ENCODE data around the gene GZF1. TPM values are rescaled to one million over a fixed set of nuclear protein-coding genes. Genes with fewer than 3 reads are reported as not detected.
A peak's percentile ranks its signal among the peaks of the same experiment; 100 is the strongest.

The GZF1 gene
- polyA plus RNA-seq, 6 donors from 2014 or later = 2.3 to 3.5 (median 3.1) TPM; not detected in 1

DNA sequence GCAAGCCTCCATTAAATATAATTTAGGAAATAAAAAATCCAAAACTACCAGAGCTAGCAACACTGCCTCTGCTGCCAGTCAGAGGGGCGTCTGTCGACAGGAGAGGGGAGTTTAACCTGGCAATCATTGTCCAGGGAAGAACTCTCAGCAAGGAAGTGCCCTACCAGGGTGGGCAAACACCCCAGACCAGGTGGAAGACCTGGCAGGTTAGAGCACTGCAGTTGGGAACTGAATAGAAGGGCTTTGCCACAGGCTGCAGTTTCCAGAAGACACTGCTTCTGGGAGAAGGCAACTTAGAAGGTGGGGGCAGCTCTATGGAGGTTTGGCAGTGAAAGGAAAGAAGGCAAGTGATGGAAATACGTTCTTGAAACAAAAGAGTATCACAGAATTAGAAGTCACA lies 47.8 kb downstream of the GZF1 start:
- no peaks in the 10 kb centered on the region for H3K27me3 Mint-ChIP-seq
- peak overlapping the region in 1 of 6 donors; percentile 95 for H3K27ac Mint-ChIP-seq
- no peaks in the 10 kb centered on the region for H3K36me3 Mint-ChIP-seq
- no peak overlapping the region for H3K4me3 Mint-ChIP-seq
- H3K4me1 Mint-ChIP-seq = peaks cover 17 to 24% (median 20%) of the 10 kb centered on the region in 3 donors
- ATAC-seq (ENCODE audit: low read depth in 2 of 2) (no peak), DNase-seq (no peak)
- H3K9me3 Mint-ChIP-seq = no peaks in the 10 kb centered on the region

DNA sequence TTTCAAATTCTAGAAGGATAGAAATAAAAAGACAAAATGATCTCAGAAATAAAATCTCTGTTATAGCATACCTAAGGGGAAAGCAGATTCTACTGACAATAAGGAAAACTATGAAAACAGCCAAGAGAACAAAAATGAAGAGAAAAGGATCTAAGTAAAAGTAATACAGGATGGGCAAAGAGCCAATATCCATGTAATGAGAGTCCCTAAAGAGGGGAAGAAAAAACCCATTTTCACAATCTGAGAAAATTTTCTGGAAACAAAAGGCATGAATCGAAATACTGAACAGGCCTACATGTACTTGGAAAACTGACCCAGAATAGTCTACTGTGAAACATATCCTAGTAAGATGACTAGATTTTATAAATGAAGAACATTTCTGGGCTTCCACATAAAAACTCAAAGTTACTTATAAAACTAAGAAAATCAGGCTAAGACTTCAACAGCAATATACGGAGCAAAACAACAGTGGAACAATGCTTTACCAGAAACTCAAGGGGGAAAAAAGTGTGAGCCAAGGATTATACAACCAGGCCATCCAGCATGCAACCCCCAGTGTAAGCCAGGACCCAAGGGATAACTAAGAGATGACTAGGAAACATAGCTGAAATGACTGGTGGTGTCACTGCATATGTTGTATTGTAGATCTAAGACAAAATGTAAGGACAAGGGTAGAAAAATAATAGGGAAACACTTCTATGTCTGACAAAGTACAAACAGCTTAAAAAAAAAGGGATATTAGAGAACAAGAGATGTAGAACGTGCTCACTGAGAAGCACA lies 49.1 kb downstream of the GZF1 start:
- Mint-ChIP-seq H3K4me1 (peaks cover 13 to 23% (median 20%) of the 10 kb centered on the region in 3 donors), H3K36me3 (no peaks in the 10 kb centered on the region), H3K27me3 (no peaks in the 10 kb centered on the region), H3K4me3 (no peak overlapping the region), H3K9me3 (no peaks in the 10 kb centered on the region), H3K27ac (peak overlapping the region in 2 of 6 donors; percentile 58 to 95)
- DNase-seq (no peak), ATAC-seq (ENCODE audit: low read depth in 2 of 2) (no peak)

DNA sequence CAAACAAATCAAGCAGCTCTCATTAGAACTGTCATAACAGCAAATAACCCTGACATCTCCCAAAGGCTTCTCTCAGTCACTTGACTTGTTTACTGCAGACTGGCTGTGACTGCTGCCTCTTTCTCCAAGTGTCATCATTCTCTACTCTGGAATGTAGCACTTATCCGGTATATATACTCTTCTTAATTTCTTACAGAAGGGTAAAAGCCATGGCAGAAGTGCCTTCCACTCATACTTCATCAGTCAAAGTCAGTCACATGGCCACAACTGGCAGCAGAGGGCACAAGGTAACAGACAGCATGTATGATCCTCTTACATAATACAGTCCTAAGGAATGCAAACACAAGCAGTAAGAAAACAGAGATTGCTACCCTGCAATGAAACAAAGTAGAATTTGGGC lies 50.0 kb downstream of the GZF1 start:
- H3K27me3 Mint-ChIP-seq = no peaks in the 10 kb centered on the region
- no peak for ATAC-seq (ENCODE audit: low read depth in 2 of 2)
- DNase-seq = no peak
- H3K4me1 Mint-ChIP-seq = peaks cover 13 to 23% (median 16%) of the 10 kb centered on the region in 3 donors
- H3K4me3 Mint-ChIP-seq = no peak overlapping the region
- H3K9me3 Mint-ChIP-seq = no peaks in the 10 kb centered on the region
- H3K36me3 Mint-ChIP-seq = no peaks in the 10 kb centered on the region
- H3K27ac Mint-ChIP-seq = no peak overlapping the region

DNA sequence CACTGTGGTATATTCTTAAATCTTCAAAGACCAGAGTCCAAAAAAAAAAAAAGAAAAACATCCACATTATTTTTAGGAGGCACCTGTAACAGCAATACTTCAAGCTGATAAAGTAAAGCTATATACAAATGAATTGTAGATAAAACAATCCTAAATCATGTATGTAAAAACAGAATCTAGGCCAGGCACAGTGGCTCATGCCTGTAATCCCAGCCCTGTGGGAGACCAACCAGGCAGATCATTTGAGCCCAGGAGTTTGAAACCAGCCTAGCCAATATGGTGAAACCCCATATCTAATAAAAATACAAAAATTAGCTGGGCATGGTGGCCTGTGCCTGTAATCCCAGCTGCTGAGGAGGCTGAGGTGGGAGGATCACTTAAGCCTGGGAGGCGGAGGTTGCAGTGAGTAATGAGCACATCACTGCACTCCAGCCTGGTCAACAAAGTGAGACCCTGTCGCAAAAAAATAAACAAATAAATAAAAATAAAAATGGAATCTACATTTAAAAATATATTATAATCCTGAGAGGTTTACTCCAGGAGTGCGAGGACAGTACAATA lies 52.0 kb downstream of the GZF1 start:
- ATAC-seq (ENCODE audit: low read depth in 2 of 2) = no peak
- H3K27ac Mint-ChIP-seq = no peak overlapping the region
- H3K27me3 Mint-ChIP-seq = no peaks in the 10 kb centered on the region
- H3K4me3 Mint-ChIP-seq = no peak overlapping the region
- H3K36me3 Mint-ChIP-seq = no peaks in the 10 kb centered on the region
- DNase-seq = no peak
- H3K4me1 Mint-ChIP-seq = peaks cover 0 to 5% (median 0%) of the 10 kb centered on the region in 3 donors
- no peaks in the 10 kb centered on the region for H3K9me3 Mint-ChIP-seq

DNA sequence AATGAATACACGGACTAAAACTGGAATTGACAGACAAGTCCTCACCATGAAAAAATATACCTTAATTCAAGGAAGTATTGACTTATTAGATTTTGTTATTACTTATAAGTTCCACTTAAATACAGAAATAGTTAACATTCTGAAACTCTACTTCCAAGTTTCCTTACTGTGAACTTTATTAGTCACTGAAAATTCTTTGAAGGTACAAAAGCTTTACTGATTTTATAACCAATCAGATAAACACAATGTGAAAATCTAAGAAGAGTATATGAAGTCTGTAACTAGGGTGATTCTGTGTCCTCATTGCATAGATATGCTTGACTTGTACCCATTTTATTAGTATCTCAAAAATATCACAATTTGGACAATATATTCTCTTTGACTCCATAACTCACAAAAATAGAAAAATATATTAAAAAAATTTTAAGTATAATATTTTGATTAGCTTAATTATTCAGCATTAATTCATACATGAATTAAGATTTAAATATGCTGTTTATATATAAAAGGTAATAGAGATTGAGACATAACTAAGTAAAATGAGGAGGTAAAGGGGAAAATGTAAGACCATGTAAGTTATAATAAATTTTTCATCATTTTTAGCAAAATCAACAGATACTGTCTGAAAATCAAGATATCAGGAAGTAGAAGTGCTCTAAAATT lies 52.7 kb downstream of the GZF1 start:
- Mint-ChIP-seq H3K36me3 (no peaks in the 10 kb centered on the region), H3K4me1 (peaks cover 1 to 9% (median 2%) of the 10 kb centered on the region in 3 donors), H3K27ac (no peak overlapping the region), H3K27me3 (no peaks in the 10 kb centered on the region), H3K9me3 (no peaks in the 10 kb centered on the region), H3K4me3 (no peak overlapping the region)
- ATAC-seq (ENCODE audit: low read depth in 2 of 2) (no peak), DNase-seq (no peak)

DNA sequence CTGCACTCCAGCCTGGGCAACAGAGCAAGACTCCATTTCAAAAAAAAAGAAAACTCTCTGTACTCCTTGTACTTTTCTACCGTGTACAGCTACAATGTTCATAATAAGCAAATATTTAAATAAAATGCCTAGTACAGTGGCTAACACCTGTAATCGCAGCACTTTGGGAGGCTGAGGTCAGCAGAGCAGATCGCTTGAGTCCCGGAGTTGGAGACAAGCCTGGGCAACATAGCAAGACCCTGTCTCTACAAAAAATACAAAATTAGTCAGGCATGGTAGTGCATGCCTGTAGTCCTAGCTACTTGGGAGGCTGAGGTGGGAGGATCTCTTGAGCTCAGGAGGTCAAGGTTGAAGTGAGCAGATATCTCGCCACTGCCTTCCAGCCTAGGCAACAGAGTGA lies 53.6 kb downstream of the GZF1 start:
- Mint-ChIP-seq H3K27me3 (no peaks in the 10 kb centered on the region), H3K4me1 (peaks cover 6 to 14% (median 7%) of the 10 kb centered on the region in 3 donors), H3K36me3 (no peaks in the 10 kb centered on the region), H3K4me3 (no peak overlapping the region), H3K9me3 (no peaks in the 10 kb centered on the region), H3K27ac (peak overlapping the region in 2 of 6 donors; percentile 16 to 26)
- DNase-seq (no peak), ATAC-seq (ENCODE audit: low read depth in 2 of 2) (no peak)

DNA sequence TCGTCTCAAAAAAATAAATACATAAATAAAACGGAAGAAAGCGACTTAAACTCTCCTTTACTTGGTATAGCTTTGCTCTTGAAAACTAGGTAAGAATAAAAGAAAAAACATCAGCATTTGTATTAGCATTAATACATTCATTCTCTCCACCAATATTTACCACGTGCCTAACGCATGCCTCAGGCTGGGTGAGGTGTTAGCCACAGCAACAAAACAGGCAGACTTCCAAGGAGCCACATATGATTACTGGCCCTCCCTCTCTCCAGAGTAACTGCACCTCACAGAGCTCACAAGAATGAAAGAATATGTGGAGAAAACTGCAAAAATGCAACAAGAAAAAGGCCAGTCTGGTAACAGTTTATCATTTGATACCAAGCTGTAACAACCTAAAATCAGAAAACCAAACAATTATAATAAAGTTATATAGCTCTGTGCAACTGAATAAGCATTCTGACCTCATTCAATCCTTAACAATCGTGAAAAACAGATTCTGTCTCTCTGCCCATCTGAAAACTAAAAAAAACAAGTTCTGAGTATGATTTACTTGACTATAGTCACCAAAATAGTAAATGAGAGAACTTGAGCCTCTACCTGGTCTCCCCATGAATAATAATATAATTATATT lies 54.1 kb downstream of the GZF1 start:
- DNase-seq (no peak), ATAC-seq (ENCODE audit: low read depth in 2 of 2) (no peak)
- no peaks in the 10 kb centered on the region for H3K9me3 Mint-ChIP-seq
- H3K27ac Mint-ChIP-seq = no peak overlapping the region
- H3K36me3 Mint-ChIP-seq = no peaks in the 10 kb centered on the region
- no peak overlapping the region for H3K4me3 Mint-ChIP-seq
- H3K27me3 Mint-ChIP-seq = no peaks in the 10 kb centered on the region
- H3K4me1 Mint-ChIP-seq = peaks cover 6 to 14% (median 7%) of the 10 kb centered on the region in 3 donors

DNA sequence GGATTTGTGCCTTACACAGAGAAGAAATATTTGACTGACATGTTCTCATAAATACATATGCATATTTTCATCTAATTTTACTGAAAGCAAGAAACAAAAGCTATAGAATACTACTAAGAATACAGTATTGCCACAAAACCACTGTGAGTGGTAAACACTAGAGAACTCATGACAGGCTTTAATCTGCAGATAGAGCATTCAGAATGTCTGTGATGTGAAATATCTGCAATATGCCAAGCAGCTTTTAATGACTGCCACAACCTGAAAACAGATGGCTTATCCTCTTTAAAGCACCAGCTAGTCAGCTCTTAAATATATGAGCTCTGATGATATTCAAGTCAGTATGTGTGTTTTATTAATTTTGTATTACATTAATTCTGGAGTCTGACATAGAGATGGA lies 55.9 kb downstream of the GZF1 start:
- no peaks in the 10 kb centered on the region for H3K9me3 Mint-ChIP-seq
- H3K4me1 Mint-ChIP-seq = peaks cover 12 to 21% (median 16%) of the 10 kb centered on the region in 3 donors
- no peak for DNase-seq
- no peak for ATAC-seq (ENCODE audit: low read depth in 2 of 2)
- no peak overlapping the region for H3K27ac Mint-ChIP-seq
- H3K36me3 Mint-ChIP-seq = no peaks in the 10 kb centered on the region
- no peak overlapping the region for H3K4me3 Mint-ChIP-seq
- no peaks in the 10 kb centered on the region for H3K27me3 Mint-ChIP-seq

DNA sequence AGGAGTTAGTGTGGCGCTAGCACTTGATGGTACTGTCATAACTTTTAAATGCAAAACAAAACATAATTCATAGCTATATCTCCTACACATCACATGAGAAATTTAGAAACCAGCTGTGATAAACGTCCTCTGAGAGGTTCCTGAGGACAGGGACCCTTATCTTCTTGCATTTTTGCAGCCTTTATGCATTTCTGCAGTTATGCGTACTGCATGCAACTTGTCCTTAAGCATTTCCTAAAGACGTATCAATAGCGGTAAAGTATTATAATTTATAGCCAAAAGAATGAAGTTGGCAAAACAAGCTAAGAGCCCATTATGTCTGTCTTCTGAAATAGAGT lies 57.6 kb downstream of the GZF1 start:
- DNase-seq (no peak), ATAC-seq (ENCODE audit: low read depth in 2 of 2) (no peak)
- Mint-ChIP-seq H3K27me3 (peaks cover 4 to 7% (median 7%) of the 10 kb centered on the region in 3 donors), H3K36me3 (no peaks in the 10 kb centered on the region), H3K9me3 (no peaks in the 10 kb centered on the region), H3K27ac (peak overlapping the region; percentile 20 to 87 (median 46)), H3K4me3 (peak overlapping the region; percentile 86 to 93 (median 90)), H3K4me1 (peaks cover 12 to 18% (median 16%) of the 10 kb centered on the region in 3 donors)

DNA sequence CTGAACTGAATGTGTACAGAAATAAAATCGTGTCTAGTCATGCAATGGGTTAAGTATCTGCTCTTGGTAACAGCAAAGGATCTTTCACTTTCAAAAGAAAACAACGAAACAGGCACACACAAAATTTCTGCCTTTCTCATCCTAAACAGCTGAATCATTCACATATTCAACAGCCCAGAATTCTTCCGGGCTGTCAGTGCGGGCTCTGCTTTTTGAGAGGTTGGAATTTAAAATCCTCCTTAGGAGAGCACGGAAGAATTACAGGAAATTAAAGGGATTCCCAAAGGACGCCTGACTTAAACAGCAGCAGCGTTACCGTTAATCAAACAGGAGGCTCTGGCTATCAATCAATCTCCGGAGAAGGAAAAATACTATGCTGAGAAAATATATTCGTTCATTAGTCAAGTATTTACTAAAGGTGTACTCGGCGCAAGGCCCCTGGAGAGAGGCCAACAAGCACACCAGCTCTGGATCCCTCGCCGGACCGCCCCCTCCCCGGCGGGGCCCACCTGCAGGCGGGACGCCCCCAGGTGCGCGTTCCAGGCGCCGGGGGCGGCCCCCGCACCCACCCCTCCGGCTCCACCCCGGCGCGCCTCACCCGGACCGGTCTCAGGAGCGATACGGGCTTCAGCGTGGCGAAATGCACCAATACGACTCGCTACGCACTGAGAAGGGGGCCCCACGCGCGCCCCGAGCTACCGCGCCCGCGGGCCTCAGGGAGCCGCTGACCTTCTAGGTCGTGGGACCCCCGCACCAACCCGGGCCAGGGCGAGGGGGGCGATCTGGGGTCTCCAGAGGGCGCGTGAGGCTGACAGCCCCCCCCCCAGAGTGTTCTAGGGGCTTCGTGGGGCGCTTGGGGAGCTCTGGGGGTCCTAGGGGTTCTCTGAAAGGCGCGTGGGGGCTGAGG lies 58.3 kb downstream of the GZF1 start:
- H3K27me3 Mint-ChIP-seq = peaks cover 6 to 13% (median 12%) of the 10 kb centered on the region in 3 donors
- peak; percentile 51 for DNase-seq
- H3K9me3 Mint-ChIP-seq = no peaks in the 10 kb centered on the region
- ATAC-seq (ENCODE audit: low read depth in 2 of 2) = peak; percentile 22
- H3K27ac Mint-ChIP-seq = peak overlapping the region; percentile 47 to 87 (median 75)
- peaks cover 12 to 18% (median 16%) of the 10 kb centered on the region in 3 donors for H3K4me1 Mint-ChIP-seq
- no peaks in the 10 kb centered on the region for H3K36me3 Mint-ChIP-seq
- H3K4me3 Mint-ChIP-seq = peak overlapping the region; percentile 86 to 93 (median 92)

DNA sequence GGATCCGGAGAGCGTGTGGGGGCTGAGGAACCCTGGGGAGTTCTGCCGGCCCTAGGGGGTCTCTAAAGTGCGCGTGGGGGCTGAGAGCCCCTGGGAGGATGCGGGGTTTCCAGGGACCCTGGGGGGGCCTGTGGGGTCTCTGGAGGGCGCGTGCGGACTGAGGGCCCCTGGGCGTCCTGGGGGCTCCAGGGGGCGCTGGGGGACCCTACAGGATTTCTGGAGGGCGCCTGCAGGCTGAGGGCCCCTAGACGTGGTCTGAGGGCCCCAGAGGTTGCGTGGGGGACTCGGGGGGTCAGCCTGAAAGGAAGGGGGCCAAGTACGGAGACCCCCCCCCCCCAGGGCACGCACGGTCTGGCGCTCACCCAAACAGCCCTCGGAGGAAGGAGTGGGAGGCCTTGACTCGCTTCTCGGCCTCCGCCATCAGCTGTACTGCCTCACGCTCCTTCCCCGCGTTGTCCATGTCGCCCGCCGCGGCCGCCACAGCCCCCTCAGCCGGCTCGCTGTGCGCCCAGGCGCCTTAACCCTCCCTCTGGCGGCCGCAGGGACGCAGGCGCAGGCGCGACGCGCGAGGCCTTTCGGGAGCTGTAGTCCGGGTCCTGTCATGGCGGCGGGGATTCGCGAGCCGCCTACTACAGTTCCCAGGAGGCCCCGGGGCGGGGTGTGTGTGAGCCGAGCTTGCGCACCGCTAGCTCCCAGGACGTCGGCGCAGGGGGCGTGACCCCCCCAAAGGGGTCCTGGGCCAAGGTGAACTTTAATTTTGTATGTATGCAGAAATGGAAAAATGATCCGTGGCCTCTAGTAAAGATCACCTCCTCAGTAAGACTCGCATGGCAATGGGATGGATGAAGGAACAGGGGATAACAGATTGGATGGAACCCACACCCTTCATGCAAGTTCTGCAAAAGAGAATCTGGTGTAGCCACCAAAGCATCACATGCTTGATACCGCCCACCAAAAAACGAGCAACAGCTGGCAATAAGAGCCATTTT lies 59.3 kb downstream of the GZF1 start, which contains the start of gene NAPB:
Gene NAPB, minus strand, starts transcription at position 546 of the 989 bp plus-strand sequence. Its CDS starts 86 bp downstream, at position 460.
- Mint-ChIP-seq H3K9me3 (no peaks in the 10 kb centered on the region), H3K4me1 (peaks cover 12 to 16% (median 15%) of the 10 kb centered on the region in 3 donors), H3K27me3 (peaks cover 6 to 14% (median 12%) of the 10 kb centered on the region in 3 donors), H3K27ac (peak within 1 kb of the TSS; percentile 71 to 96 (median 81)), H3K36me3 (no peaks in the 10 kb centered on the region), H3K4me3 (peak within 1 kb of the TSS; percentile 86 to 93 (median 92))
- ATAC-seq (ENCODE audit: low read depth in 2 of 2) (peak; percentile 98 to 99), DNase-seq (peak; percentile 91)
